ENCODE measurements around the gene OR52I1.

Gene OR52I1

DNA sequence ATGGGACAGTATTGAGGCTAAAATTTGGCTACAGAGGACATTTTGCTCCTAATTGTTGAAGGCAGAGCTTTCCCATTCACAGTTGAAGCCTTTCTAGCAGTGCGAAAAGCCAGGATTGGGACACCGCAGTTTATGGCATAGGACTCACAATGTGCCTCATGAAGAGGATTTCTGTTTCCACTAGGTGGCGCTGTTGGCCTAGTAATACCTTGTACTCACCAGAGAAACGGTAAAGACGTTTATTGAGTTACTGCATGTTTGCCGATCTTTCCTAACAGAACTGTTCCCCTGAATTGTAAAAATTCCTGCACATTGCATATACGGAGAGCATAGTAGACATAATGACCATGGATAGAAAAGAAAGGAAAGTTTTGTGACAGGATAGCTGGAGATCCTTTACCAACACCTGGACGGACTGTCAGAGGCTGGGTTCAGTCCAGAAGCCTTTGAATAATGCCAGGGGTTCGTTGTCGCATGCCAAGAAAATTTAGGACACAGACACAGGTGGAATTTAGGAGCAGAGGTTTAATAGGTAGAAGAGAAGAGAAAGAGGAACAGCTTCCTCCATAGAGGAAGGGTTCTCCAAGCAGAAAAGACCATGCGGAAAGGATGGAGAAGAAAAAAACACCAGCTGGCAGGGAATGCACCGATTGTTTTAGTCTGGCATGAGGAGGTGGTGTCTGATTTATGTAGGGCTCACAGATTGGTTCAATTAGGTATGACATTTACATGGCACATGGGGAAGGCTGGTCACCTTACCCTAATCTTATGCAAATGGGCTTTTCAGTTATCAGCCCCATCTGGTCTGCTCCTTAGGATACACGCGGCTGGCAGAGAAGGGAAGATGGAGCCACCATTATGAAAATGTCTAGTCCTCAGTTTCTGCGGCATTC is 32.6 kb downstream of the OR52I1 start:
- H3K27me3 ChIP-seq (ENCODE audit: control insufficient read depth, insufficient read depth, low read length), result no peaks in the 10 kb centered on the region
- no peak overlapping the region for H3K4me3 ChIP-seq (ENCODE audit: low read length)
- no peak overlapping the region for H3K27ac ChIP-seq (ENCODE audit: low read length)
- no peaks in the 10 kb centered on the region for H3K9me3 ChIP-seq (ENCODE audit: control insufficient read depth, low read depth, low read length)
- H3K4me1 ChIP-seq (ENCODE audit: control insufficient read depth, low read depth, low read length), result peaks cover 13% of the 10 kb centered on the region
- H3K36me3 ChIP-seq (ENCODE audit: control insufficient read depth, low read depth, low read length), result no peaks in the 10 kb centered on the region
- no peak overlapping the region for H3K9ac ChIP-seq (ENCODE audit: low read length)

DNA sequence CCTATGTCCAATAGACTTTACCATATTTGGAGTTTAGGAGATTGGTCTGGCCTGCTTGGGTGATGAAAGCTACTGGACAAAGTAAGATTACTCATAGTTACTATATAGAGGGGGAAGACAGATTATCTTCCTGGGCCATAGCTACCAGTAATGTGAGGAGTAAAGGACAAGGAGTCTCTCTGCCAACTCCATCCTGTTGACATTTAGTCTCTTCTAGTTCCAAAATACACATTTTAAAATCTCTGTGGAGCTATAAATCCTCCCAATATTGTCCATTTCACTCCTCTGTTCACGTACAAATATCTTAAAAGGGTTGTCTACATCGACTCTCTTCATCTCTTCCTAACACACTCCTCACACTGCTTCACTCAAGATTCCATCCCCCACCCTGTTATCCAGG is 42.3 kb downstream of the OR52I1 start:
- no peaks in the 10 kb centered on the region for H3K4me1 ChIP-seq (ENCODE audit: control insufficient read depth, low read depth, low read length)
- H3K36me3 ChIP-seq (ENCODE audit: control insufficient read depth, low read depth, low read length), result no peaks in the 10 kb centered on the region
- H3K27ac ChIP-seq (ENCODE audit: low read length), result no peak overlapping the region
- peaks cover 11% of the 10 kb centered on the region for H3K27me3 ChIP-seq (ENCODE audit: control insufficient read depth, insufficient read depth, low read length)
- H3K4me3 ChIP-seq (ENCODE audit: low read length), result no peak overlapping the region
- no peak overlapping the region for H3K9ac ChIP-seq (ENCODE audit: low read length)
- no peaks in the 10 kb centered on the region for H3K9me3 ChIP-seq (ENCODE audit: control insufficient read depth, low read depth, low read length)

DNA sequence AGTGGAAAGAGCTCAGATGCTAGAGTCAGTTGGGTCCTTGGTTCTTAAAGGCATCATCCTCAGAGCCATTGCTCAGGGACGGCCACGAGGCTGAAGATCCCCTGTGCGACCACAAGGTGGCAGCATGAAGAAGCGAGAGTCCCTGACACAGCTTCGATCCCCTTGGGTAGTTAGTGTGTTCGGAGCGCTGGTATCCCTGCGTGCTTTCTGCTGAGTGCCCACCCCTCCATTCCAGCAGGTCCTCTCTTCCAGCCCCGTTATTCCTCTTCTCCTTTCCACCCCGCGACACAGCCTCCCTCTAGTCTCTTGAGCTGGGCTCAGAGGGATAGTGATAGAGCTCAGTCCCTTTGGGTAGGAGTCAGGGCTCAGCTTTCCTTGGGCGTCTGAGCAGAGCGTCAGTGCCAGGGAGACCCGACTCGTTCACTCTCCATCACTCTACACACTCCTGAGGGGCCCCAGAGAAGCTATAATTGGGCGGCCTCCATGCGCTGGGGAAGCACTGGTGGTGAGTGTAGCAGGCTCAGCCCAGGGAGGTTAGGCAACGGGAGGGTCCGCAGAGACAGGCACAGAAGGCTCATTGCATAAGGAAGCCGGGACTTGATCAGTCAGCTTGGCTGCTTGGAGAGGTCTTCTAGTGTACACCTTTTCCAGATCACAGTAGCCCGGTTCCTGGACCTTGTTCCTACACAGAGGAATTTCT is 43.3 kb downstream of the OR52I1 start, which contains the start of gene OR51D1:
TSS of gene OR51D1 (plus strand) at position 516 of the 700 bp plus-strand sequence. CDS start 2,314 bp downstream, outside the sequence.
- Histone ChIP-seq H3K27ac (ENCODE audit: low read length) (no peak within 1 kb of the TSS), H3K4me1 (ENCODE audit: control insufficient read depth, low read depth, low read length) (no peaks in the 10 kb centered on the region), H3K27me3 (ENCODE audit: control insufficient read depth, insufficient read depth, low read length) (peaks cover 11% of the 10 kb centered on the region), H3K9ac (ENCODE audit: low read length) (no peak within 1 kb of the TSS), H3K4me3 (ENCODE audit: low read length) (peak within 1 kb of the TSS; percentile 32), H3K36me3 (ENCODE audit: control insufficient read depth, low read depth, low read length) (no peaks in the 10 kb centered on the region), H3K9me3 (ENCODE audit: control insufficient read depth, low read depth, low read length) (no peaks in the 10 kb centered on the region)

DNA sequence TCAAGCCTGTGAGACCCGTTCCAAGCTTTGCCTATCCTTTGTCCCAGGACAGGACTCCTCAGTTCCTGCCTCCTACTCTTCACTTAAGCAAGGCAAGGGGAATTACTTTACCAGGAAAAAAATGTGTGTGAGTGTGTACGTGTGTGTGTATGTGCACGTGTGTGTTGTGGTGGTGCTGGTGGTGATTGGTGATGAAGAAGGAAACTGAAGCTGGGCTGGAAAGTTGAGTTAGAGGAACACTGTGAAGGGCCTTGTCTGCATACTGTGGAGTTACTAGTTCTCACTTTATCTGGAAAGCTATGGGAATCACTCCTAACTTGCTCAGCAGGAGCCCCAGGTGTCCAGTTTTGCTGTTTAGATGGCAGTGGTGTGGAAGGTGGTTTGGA is 43.8 kb downstream of the OR52I1 start:
- Histone ChIP-seq H3K9me3 (ENCODE audit: control insufficient read depth, low read depth, low read length) (no peaks in the 10 kb centered on the region), H3K4me3 (ENCODE audit: low read length) (no peak overlapping the region), H3K4me1 (ENCODE audit: control insufficient read depth, low read depth, low read length) (no peaks in the 10 kb centered on the region), H3K27ac (ENCODE audit: low read length) (no peak overlapping the region), H3K36me3 (ENCODE audit: control insufficient read depth, low read depth, low read length) (no peaks in the 10 kb centered on the region), H3K9ac (ENCODE audit: low read length) (no peak overlapping the region), H3K27me3 (ENCODE audit: control insufficient read depth, insufficient read depth, low read length) (peaks cover 11% of the 10 kb centered on the region)

DNA sequence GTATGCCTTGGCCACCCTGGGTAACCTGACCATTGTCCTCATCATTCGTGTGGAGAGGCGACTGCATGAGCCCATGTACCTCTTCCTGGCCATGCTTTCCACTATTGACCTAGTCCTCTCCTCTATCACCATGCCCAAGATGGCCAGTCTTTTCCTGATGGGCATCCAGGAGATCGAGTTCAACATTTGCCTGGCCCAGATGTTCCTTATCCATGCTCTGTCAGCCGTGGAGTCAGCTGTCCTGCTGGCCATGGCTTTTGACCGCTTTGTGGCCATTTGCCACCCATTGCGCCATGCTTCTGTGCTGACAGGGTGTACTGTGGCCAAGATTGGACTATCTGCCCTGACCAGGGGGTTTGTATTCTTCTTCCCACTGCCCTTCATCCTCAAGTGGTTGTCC is 46.1 kb downstream of the OR52I1 start:
- Histone ChIP-seq H3K4me1 (ENCODE audit: control insufficient read depth, low read depth, low read length) (no peaks in the 10 kb centered on the region), H3K9me3 (ENCODE audit: control insufficient read depth, low read depth, low read length) (no peaks in the 10 kb centered on the region), H3K27me3 (ENCODE audit: control insufficient read depth, insufficient read depth, low read length) (peaks cover 11% of the 10 kb centered on the region)

DNA sequence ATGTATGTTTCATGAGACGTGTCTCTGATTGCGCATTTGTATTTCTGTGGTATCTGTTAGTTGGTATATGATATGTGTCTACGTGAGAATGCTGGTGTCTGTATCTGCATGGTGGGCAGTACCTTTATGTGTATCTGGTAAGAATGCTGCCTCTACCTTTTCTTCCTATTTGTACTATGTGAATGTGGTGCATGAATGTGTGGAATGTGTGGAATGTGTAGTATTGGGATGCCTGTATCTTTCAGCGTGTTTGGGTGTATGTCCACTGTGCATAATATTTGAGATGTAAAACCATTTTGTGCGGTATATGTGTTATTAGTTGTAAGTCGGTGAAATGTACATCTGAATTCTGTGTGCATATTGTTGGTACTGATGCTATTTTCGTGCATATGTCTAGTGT is 47.7 kb downstream of the OR52I1 start:
- H3K9me3 ChIP-seq (ENCODE audit: control insufficient read depth, low read depth, low read length), result no peaks in the 10 kb centered on the region
- H3K27me3 ChIP-seq (ENCODE audit: control insufficient read depth, insufficient read depth, low read length), result peaks cover 11% of the 10 kb centered on the region
- no peak overlapping the region for H3K9ac ChIP-seq (ENCODE audit: low read length)
- no peaks in the 10 kb centered on the region for H3K4me1 ChIP-seq (ENCODE audit: control insufficient read depth, low read depth, low read length)
- no peak overlapping the region for H3K27ac ChIP-seq (ENCODE audit: low read length)
- no peak overlapping the region for H3K4me3 ChIP-seq (ENCODE audit: low read length)
- no peaks in the 10 kb centered on the region for H3K36me3 ChIP-seq (ENCODE audit: control insufficient read depth, low read depth, low read length)

More for the DNA sequence above, 46.1 kb downstream of the OR52I1 start:
- H3K27ac ChIP-seq (ENCODE audit: low read length), result no peak overlapping the region
- no peaks in the 10 kb centered on the region for H3K36me3 ChIP-seq (ENCODE audit: control insufficient read depth, low read depth, low read length)
- no peak overlapping the region for H3K4me3 ChIP-seq (ENCODE audit: low read length)
- no peak overlapping the region for H3K9ac ChIP-seq (ENCODE audit: low read length)

DNA sequence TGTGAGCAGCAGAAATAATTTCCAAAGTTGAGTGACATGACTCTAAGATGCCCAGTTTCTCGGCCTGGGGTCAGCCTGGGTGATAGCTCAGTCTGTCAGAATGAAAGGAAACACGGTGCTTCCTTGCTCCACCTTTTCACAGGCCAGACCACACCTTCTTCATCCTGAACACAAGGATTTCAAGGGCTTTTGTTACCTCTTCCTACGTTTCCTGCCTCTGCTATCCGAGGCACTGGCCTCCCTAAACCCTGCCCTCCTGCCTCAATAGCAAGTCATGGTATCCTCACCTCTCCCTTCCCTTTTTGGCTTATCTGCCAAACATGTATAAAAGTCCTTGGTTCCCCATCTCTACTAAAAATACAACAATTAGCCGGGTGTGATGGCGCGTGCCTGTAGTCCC is 48.2 kb downstream of the OR52I1 start:
- Histone ChIP-seq H3K4me3 (ENCODE audit: low read length) (no peak overlapping the region), H3K27ac (ENCODE audit: low read length) (no peak overlapping the region), H3K4me1 (ENCODE audit: control insufficient read depth, low read depth, low read length) (no peaks in the 10 kb centered on the region), H3K9me3 (ENCODE audit: control insufficient read depth, low read depth, low read length) (no peaks in the 10 kb centered on the region), H3K9ac (ENCODE audit: low read length) (no peak overlapping the region), H3K36me3 (ENCODE audit: control insufficient read depth, low read depth, low read length) (no peaks in the 10 kb centered on the region), H3K27me3 (ENCODE audit: control insufficient read depth, insufficient read depth, low read length) (peaks cover 10% of the 10 kb centered on the region)

DNA sequence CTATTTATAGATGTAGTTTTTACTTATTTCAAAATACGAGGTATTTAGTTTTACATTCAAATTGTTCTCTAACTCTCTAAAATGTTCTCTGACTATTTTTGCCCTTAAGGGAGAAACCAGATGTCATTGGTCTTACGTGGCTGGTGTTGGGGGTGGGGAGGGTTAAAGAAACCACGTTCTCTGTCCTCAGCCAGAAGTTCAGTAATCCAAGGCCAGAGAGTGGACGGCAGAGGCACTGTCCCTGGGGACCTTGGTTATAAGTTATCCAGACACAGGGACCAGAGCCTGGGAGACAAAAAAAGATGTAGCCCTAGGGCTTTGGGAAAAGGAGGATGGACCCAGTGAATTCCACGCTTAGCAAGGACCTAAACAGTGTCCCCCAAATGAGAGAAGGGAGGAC is 49.2 kb downstream of the OR52I1 start:
- no peak overlapping the region for H3K9ac ChIP-seq (ENCODE audit: low read length)
- no peak overlapping the region for H3K4me3 ChIP-seq (ENCODE audit: low read length)
- no peaks in the 10 kb centered on the region for H3K36me3 ChIP-seq (ENCODE audit: control insufficient read depth, low read depth, low read length)
- H3K9me3 ChIP-seq (ENCODE audit: control insufficient read depth, low read depth, low read length), result no peaks in the 10 kb centered on the region
- no peak overlapping the region for H3K27ac ChIP-seq (ENCODE audit: low read length)
- H3K27me3 ChIP-seq (ENCODE audit: control insufficient read depth, insufficient read depth, low read length), result no peaks in the 10 kb centered on the region
- H3K4me1 ChIP-seq (ENCODE audit: control insufficient read depth, low read depth, low read length), result no peaks in the 10 kb centered on the region

DNA sequence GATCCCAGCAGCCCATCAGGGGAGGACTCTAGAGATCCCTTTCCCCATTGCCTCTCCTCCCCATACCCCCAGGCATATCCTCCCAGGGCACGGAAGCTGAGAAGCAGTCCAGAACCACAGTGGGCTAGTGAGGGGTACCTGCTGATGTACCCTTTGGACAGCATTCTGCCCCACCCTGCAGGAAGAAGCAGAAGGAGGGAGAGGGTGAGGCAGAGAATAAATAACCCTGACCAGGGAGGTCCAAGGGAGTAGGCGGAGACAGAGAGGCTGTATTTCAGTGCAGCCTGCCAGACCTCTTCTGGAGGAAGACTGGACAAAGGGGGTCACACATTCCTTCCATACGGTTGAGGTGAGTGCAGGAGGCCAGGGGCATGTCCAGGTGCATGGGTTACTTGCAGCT is 49.8 kb downstream of the OR52I1 start, which contains the start of gene OR51E1:
TSS of gene OR51E1 (plus strand) at position 301 of the 400 bp plus-strand sequence. CDS start 8,545 bp downstream, outside the sequence.
- H3K27ac ChIP-seq (ENCODE audit: low read length), result no peak within 1 kb of the TSS
- no peaks in the 10 kb centered on the region for H3K9me3 ChIP-seq (ENCODE audit: control insufficient read depth, low read depth, low read length)
- no peak within 1 kb of the TSS for H3K9ac ChIP-seq (ENCODE audit: low read length)
- no peaks in the 10 kb centered on the region for H3K36me3 ChIP-seq (ENCODE audit: control insufficient read depth, low read depth, low read length)
- H3K4me3 ChIP-seq (ENCODE audit: low read length), result no peak within 1 kb of the TSS
- H3K4me1 ChIP-seq (ENCODE audit: control insufficient read depth, low read depth, low read length), result no peaks in the 10 kb centered on the region
- no peaks in the 10 kb centered on the region for H3K27me3 ChIP-seq (ENCODE audit: control insufficient read depth, insufficient read depth, low read length)

DNA sequence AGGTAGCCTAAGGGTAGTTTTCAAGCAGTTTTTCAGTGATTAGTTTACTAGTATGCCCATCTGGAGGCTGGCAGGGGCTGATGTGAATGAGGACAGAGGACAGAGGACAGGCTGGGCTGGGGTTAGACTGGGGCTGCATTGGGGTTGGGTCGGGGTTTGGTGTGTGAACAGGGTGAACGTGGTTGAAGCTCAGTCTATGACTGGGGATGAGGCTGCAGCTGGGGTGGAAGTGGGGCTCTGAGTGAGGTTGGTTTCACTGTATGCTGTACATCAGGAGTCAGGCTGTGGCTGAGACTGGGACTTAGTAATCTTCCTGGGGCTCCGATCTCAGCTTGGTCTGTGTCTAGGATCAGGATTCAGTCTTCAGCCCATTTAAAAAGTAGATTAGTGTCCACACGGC is 50.4 kb downstream of the OR52I1 start:
- Histone ChIP-seq H3K9ac (ENCODE audit: low read length) (no peak overlapping the region), H3K9me3 (ENCODE audit: control insufficient read depth, low read depth, low read length) (no peaks in the 10 kb centered on the region), H3K36me3 (ENCODE audit: control insufficient read depth, low read depth, low read length) (no peaks in the 10 kb centered on the region), H3K27ac (ENCODE audit: low read length) (no peak overlapping the region), H3K4me3 (ENCODE audit: low read length) (no peak overlapping the region), H3K27me3 (ENCODE audit: control insufficient read depth, insufficient read depth, low read length) (no peaks in the 10 kb centered on the region), H3K4me1 (ENCODE audit: control insufficient read depth, low read depth, low read length) (no peaks in the 10 kb centered on the region)
